H54 (cell line): ENCODE data around the gene XIRP1.
"Not testable (repeated sequence)": the region's sequence is repeated elsewhere in the genome, so short reads cannot be mapped to it uniquely, and the experiment has no call there.

Experiments used
- DNase-seq: peaks from one replicate; pipeline ENCODE4 v3.0.0; 2011; ENCODE audit warnings: low spot score, mixed read lengths; ENCODE audit not compliant: insufficient read length
- FAIRE-seq: peaks from 3 replicates; lab custom pipeline; 2011; peaks lifted over from hg19 to GRCh38; lab: Jason Lieb, UNC
- POLR2A ChIP-seq: IDR thresholded peaks from 2 replicates; pipeline ENCODE4 v1.6.1; 2011; ENCODE audit warnings: low read depth, mild to moderate bottlenecking, low read length

Gene XIRP1

DNA sequence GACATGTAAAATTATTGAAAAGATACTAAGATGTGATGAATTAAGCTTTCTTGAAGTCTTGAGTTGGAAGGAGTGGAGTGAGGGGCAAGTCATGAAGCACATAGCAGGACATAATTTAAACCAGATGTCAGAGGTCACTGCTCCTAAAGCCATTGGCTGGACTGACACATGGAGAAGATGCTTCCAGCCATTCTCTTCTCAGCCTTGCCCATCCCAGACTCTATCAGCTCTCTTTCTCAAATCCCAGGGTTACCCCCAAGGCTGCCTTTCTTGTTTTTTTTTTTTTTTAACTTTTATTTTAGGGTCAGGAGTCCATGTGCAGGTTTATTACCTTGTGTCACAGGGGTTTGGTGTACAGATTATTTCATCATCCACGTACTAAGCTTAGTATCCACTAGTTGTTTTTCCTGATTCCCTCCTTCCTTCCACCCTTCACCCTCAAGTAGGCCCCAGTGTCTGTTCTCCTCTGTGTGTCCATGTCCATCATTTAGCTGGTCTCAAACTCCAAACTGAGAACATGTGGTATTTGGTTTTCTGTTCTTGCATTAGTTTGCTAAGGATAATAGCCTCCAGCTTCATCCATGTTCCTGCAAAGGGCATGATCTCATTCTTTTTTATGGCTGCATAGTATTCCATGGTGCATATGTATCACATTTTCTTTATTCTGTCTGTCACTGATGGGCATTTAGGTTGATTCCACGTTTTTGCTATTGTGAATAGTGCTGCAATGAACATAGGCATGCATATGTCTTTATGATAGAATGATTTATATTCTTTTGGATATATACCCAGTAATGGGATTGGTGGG, 18.9 kb downstream of the XIRP1 start:
- DNase-seq = no peak
- FAIRE-seq = no peak
- no peak for TF ChIP-seq POLR2A

DNA sequence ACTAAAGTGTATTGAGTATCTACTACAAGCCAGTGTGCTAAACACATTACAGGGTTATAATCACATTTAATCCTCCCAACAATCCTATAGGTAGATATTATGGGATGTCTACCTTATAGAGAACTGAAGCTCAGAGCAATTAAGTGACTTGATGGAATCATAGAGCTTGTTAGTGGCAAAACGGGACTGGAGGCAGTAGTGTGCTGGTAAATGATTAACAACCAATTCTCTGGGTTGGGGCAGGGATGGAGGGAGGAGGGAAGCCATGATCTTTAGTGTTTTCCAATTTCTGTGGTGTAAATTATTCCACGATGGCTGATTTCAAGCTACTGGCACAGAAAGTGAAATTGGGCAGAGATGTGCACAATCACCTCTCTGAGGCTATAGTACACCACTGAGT, 20.5 kb downstream of the XIRP1 start:
- DNase-seq (no peak), FAIRE-seq (no peak)
- no peak for TF ChIP-seq POLR2A

DNA sequence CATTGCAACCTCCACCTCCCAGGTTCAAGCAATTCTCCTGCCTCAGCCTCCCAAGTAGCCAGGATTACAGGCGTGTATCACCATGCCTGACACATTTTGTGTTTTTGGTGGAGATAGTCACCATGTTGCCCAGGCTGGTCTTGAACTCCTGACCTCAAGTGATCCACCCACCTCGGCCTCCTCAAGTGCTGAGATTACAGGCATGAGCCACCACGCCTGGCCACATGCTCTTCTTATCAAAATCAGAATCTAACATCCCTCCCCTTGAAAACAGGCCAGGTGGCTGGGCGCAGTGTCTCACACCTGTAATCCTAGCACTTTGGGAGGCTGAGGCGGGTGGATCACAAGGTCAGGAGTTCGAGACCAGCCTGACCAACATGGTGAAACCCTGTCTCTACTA, 21.5 kb downstream of the XIRP1 start:
- not testable (repeated sequence) for FAIRE-seq, DNase-seq

DNA sequence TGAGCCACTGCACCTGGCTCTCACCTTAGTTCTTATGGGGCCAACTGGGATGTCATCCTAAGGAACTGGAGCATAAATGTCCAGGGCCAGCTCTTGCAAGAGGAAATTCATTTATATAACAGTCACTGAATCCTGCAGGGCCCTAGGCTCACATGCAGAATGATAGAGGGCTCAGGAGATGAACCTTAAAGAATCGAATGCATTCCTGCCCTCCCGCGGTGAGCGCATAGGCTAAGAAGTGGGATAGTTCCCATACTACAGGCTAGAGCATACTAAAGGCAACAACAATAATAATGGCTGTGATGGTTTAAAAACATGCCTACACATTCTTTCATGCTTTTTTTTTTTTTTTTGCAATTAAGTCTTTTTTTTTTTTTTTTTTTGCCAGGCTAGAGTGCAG, 21.9 kb downstream of the XIRP1 start:
- DNase-seq = no peak
- TF ChIP-seq POLR2A = no peak
- no peak for FAIRE-seq

- no peak for FAIRE-seq
These were observed 22.7 kb downstream of the XIRP1 start for GRCh38 chr3:39169712-39170111.

GRCh38 chr3:39168156-39168780, 24.1 kb downstream of the XIRP1 start:
- TF ChIP-seq POLR2A = no peak
- no peak for FAIRE-seq
- no peak for DNase-seq

More at GRCh38 chr3:39169712-39170111, 22.7 kb downstream of the XIRP1 start:
- no peak for TF ChIP-seq POLR2A
- no peak for DNase-seq

DNA sequence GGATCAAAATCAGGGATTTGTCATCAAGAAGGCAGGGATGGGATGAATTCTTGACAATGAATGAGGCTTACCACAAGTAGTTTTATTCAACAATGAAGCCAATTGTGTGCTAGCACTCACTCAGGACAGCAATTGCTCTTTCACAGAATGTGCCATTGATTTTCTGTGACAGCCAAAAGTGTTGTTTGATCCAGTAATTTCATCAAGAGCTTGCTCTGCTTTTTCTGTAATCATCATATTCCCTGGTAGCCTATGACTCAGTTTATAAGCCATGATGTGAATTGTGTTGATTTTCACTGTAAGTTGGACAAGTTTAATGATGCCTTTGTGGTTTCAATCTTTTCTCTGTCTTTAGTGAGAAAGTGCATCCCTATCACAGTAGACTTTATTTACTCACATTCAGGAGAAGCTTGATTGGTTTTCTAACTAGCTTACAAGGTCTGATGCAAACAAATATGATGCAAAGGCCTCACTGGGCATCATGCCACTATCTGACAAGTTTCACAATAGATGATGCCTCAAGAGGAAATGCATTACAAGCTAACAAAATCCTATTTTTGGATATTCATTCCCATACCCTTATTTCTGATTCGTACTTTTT, 25.4 kb downstream of the XIRP1 start:
- no peak for DNase-seq
- no peak for TF ChIP-seq POLR2A
- FAIRE-seq = no peak

DNA sequence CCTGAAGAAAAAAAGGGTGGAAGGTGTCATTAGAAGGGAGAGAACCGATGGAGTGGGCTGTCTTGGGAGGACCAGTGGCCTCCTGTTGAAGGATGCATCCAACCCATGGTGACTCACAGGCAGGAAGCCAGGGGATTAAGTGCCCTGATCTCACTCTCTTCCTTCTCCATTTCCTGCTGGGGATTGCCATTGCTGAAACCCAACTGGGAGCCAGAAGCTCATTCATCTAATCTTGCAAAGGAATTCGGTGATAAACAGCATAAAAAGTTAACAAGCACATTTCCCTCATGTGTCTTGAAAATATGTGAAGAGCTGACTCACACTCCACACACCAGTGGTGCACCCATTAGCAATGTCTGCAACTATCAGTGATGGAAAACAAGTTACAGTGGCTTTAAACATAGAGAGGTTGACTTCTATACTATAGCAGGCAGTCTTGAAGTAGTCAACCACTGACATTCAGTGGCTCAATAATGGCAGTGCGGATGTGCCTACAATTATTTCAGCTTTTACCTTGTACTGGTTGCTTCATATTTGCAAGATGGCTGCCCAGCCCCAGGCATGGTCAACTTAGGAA, 26.2 kb downstream of the XIRP1 start:
- DNase-seq = peak; percentile 51
- FAIRE-seq = peak; percentile 81
- no peak for TF ChIP-seq POLR2A

DNA sequence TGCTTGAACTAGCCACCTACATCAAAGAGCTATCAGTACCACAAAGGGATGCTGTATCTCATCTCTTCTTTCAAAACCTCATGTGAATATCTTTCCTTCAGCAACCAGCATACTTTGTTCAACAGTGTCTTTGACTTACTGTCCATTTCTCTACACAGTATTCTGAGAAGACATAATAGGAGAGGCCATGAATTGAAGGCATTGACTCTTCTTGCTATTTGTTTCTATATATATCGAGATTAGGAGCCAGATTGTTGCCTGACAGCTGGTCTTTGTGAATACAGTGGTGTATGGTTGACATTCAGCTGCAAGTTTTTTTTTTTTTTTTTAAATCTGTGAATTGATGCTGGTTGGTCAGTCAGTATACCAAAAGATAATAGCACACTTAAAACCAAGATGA, 26.9 kb downstream of the XIRP1 start:
- no peak for FAIRE-seq
- DNase-seq = no peak
- no peak for TF ChIP-seq POLR2A

GRCh38 chr3:39164414-39164813, 28.0 kb downstream of the XIRP1 start:
- FAIRE-seq (no peak), DNase-seq (no peak)
- TF ChIP-seq POLR2A = no peak

- TF ChIP-seq POLR2A = no peak
These were observed 34.2 kb downstream of the XIRP1 start for GRCh38 chr3:39158148-39158715.

GRCh38 chr3:39157359-39157758, 35.0 kb downstream of the XIRP1 start:
- TF ChIP-seq POLR2A = no peak
- no peak for FAIRE-seq
- DNase-seq = no peak

More at GRCh38 chr3:39158148-39158715, 34.2 kb downstream of the XIRP1 start:
- DNase-seq (no peak), FAIRE-seq (no peak)

DNA sequence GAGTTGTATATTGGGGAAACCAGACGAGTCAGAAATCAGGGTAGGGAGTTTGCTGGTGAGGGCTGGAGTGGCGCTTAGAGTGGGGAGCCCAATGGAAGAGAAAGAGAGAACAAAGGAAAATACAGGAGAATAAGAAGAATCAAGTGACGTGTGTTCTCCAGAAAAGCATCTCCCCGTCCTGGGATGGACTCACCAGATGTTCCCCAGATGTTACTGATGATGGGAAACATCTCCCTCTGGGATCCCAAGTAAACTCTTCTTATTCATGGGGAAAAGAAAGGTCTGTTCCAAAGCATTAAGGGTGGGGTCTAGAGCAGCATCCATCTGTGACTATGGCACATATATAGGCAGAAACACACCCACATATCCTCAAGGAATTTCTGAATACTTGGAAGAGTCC, 36.0 kb downstream of the XIRP1 start:
- no peak for TF ChIP-seq POLR2A
- no peak for DNase-seq
- FAIRE-seq = no peak

DNA sequence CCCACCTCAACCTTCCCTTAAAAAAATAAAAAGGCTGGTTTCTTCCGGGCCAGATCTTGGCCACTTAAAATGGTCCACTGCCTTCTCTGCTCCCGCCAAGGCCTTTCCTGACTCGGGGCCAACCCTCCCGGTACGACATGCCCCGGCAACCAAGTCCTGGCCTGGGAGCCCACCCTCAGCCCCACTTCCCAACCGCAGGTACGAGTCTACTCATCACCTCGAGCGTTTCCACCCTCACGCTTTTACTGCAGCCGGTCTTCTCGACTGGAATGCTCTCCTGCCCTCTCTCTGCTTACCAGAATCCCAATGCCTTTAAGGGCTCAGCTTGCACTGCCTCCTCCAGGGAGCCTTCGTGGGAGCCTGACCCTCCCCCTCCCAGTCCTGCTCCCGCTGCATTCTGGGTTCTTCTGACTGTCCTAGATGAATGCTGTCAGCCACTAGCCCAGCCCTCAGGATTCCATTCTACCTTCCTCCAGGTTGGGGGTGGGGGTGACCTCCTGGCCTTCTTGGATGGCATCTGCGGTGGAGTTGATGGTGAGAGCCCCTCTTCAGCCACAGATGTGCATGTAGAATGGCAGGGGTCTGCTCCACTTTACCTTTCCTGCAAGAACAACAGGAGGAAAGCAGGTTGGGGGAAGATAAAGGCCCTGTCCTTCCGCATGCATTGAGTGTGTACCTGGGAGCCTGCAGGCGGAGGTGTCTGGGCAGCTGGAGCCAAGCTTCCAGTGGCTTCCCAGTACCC, 37.9 kb downstream of the XIRP1 start:
- no peak for TF ChIP-seq POLR2A
- DNase-seq (peak; percentile 33), FAIRE-seq (no peak)
